Measurements from ENCODE around the gene TINAGL1. TPM values are rescaled to one million over a fixed set of nuclear protein-coding genes. Genes with fewer than 3 reads are reported as not detected.
A peak's percentile ranks its signal among the peaks of the same experiment; 100 is the strongest.
"Not testable (repeated sequence)": the region's sequence is repeated elsewhere in the genome, so short reads cannot be mapped to it uniquely, and the experiment has no call there.

Gene TINAGL1
- polyA plus RNA-seq, 10 donors = 16.9 to 30.9 (median 20.5) TPM

GRCh38 chr1:31583082-31583994 lies 7.0 kb downstream of the TINAGL1 start:
- DNase-seq = peak in 1 of 3 donors; percentile 46

- peak in 2 of 3 donors; percentile 45 to 62 for DNase-seq
Measured at GRCh38 chr1:31583995-31584868, 7.9 kb downstream of the TINAGL1 start.

- no peak for DNase-seq
Measured at GRCh38 chr1:31584869-31585735, 8.8 kb downstream of the TINAGL1 start.

- no peak for DNase-seq
Measured at GRCh38 chr1:31585736-31586365, 9.5 kb downstream of the TINAGL1 start.

- DNase-seq = no peak
Measured at GRCh38 chr1:31586376-31587327, 10.3 kb downstream of the TINAGL1 start.

- not testable (repeated sequence) for DNase-seq
Measured at GRCh38 chr1:31587328-31587699, 11.0 kb downstream of the TINAGL1 start.

GRCh38 chr1:31587720-31588423 lies 11.6 kb downstream of the TINAGL1 start:
- DNase-seq = no peak

- peak in 2 of 3 donors; percentile 33 to 51 for DNase-seq
Measured at GRCh38 chr1:31588751-31589515, 12.6 kb downstream of the TINAGL1 start.

GRCh38 chr1:31591425-31592093 lies 15.2 kb downstream of the TINAGL1 start:
- no peak for DNase-seq

GRCh38 chr1:31592132-31592531 lies 15.8 kb downstream of the TINAGL1 start:
- DNase-seq = no peak

- DNase-seq = no peak
Measured at GRCh38 chr1:31593136-31593665, 16.9 kb downstream of the TINAGL1 start.

GRCh38 chr1:31593770-31594632 lies 17.7 kb downstream of the TINAGL1 start:
- peak in 2 of 3 donors; percentile 38 to 71 for DNase-seq

- DNase-seq = peak in 1 of 3 donors; percentile 2
Measured at GRCh38 chr1:31595836-31596736, 19.8 kb downstream of the TINAGL1 start.

GRCh38 chr1:31596737-31597097 lies 20.4 kb downstream of the TINAGL1 start:
- DNase-seq = peak in 1 of 3 donors; percentile 11

GRCh38 chr1:31598980-31599379 lies 22.7 kb downstream of the TINAGL1 start:
- no peak for DNase-seq

Measured in muscle of back (tissue), 11 donors.